Psoas muscle (tissue), 8 donors: ENCODE data around the gene FLAD1. TPM values are rescaled to one million over a fixed set of nuclear protein-coding genes. Genes with fewer than 3 reads are reported as not detected.
A peak's percentile ranks its signal among the peaks of the same experiment; 100 is the strongest.

Experiments used
- ATAC-seq, 4 donors: fragments of 200-7000 bp; cut with Tn5 transposase; one replicate each; pipeline ENCODE4 v1.9.1; 2020; ENCODE audit warnings: moderate library complexity in 3 of 4, mild to moderate bottlenecking in 2 of 4
- DNase-seq, 2 donors: peaks; one replicate each; pipeline ENCODE4 v3.0.0-alpha.2; 2020
- H3K27ac ChIP-seq: fragments of 200-600 bp; one replicate; pipeline ENCODE4 v1.8.0; 2022
- H3K27me3 ChIP-seq, 3 donors: fragments of 200-600 bp in 1 of 3; one replicate each; pipeline versions ENCODE4 v1.6.1 to v1.8.0; 2013 to 2022; ENCODE audit warnings: low read length in 2 of 3, mild to moderate bottlenecking in 2 of 3, moderate library complexity in 1 of 3; ENCODE audit not compliant: insufficient read depth in 3 of 3
- H3K36me3 ChIP-seq, 2 donors: fragments of 200-600 bp in 1 of 2; one replicate each; pipeline versions ENCODE4 v1.6.1 to v1.8.0; 2013 to 2022; ENCODE audit warnings: low read depth in 1 of 2, mild to moderate bottlenecking in 1 of 2, moderate library complexity in 1 of 2; ENCODE audit not compliant: insufficient read depth in 1 of 2
- H3K4me1 ChIP-seq: fragments of 200-600 bp; one replicate; pipeline ENCODE4 v1.8.0; 2022
- H3K4me3 ChIP-seq: fragments of 200-600 bp; one replicate; pipeline ENCODE4 v1.8.0; 2022; ENCODE audit warnings: mild to moderate bottlenecking
- H3K9me3 ChIP-seq: fragments of 200-600 bp; one replicate; pipeline ENCODE4 v1.8.0; 2022
- CTCF ChIP-seq: fragments of 200-600 bp; IDR thresholded peaks from one replicate; pipeline ENCODE4 v1.8.0; 2022; ENCODE audit warnings: antibody characterized with exemption
- WGBS, 3 donors: extraction: QIAGEN DNeasy Blood & Tissue Kit; methylation state at CpG; one replicate each; pipeline versions ENCODE4 v1.1.6 to v1.1.7; 2013; 5-methylcytosine and 5-hydroxymethylcytosine counted together
- intact Hi-C, 2 donors: fragments of 100-400 bp; cut with DNase I; formaldehyde crosslinking; loops; one replicate each; pipeline versions ENCODE4 v1.11.0 to v1.14.2; 2022
- polyA plus RNA-seq, 3 donors: library from polyadenylated mRNA; stranded (reverse); fragments of 200-250 nt; gene quantifications; one replicate each; pipeline ENCODE4 v1.2.3, GENCODE V29; 2013
- total RNA-seq, 4 donors: library from RNA; stranded (reverse); fragmentation: NEBNext Ultra II Directional in 2 of 4; extraction: Animal tissue kit (Norgen Biotek cat#: 25700) in 2 of 4; gene quantifications; one replicate each; pipeline versions ENCODE4 v1.2.1 to v1.2.4, GENCODE V29; 2021 to 2023
- donor health status: healthy with polysubstance abuse.
- donor health status: DM: no; HTN: no; CAD: no; lungs with moderate emphysema.
- donor health status: Bipolar disorder and iron deficiency.
- donor health status: healthy.
- donor health status: DM: yes; HTN: yes; CAD: no.
- donor health status: DM: no; HTN: no; CAD: no.
- donor health status: DM: no; HTN: no; CAD: no.
- donor health status: DM: yes; HTN: yes; CAD: no.

FLAD1 gene
- total and polyA plus RNA-seq, 7 donors: 24.5 to 52.7 (median 34.9) TPM

- intact Hi-C loops: loop anchor here in 1 of 2 donors (2.0 kb wide), 1 partner anchor 37 kb away; no protein-coding TSS in a partner anchor
- peak in 3 of 4 donors; percentile 15 to 27 (median 18) for ATAC-seq
- no peaks in the 10 kb centered on the region for H3K27me3 ChIP-seq
- no peak for TF ChIP-seq CTCF
- H3K4me1 ChIP-seq: peaks cover 70% of the 10 kb centered on the region
- peak overlapping the region; percentile 62 for H3K4me3 ChIP-seq
- WGBS, 3 donors: 27 to 45% (median 33%) methylated on average over 15 to 16 of the region's 16 CpGs
- H3K9me3 ChIP-seq: no peaks in the 10 kb centered on the region
- DNase-seq: no peak
- peak overlapping the region; percentile 94 for H3K27ac ChIP-seq
- H3K36me3 ChIP-seq: no peaks in the 10 kb centered on the region
Measured at GRCh38 chr1:155008015-155008941, 25.1 kb downstream of the FLAD1 start.

GRCh38 chr1:155009221-155009711 is 26.1 kb downstream of the FLAD1 start:
- Histone ChIP-seq H3K36me3 (peaks cover 0 to 5% of the 10 kb centered on the region in 2 donors), H3K4me3 (peak overlapping the region; percentile 62), H3K9me3 (no peaks in the 10 kb centered on the region), H3K4me1 (peaks cover 69% of the 10 kb centered on the region), H3K27me3 (no peaks in the 10 kb centered on the region), H3K27ac (peak overlapping the region; percentile 94)
- WGBS, 3 donors: 31 to 49% (median 39%) methylated on average over 9 to 12 of the region's 12 CpGs
- DNase-seq: peak in 1 of 2 donors; percentile 79
- intact Hi-C loops: loop anchor here in 1 of 2 donors (2.0 kb wide), 1 partner anchor 36 kb away; no protein-coding TSS in a partner anchor
- no peak for TF ChIP-seq CTCF
- ATAC-seq: peak in 1 of 4 donors; percentile 13

DNA sequence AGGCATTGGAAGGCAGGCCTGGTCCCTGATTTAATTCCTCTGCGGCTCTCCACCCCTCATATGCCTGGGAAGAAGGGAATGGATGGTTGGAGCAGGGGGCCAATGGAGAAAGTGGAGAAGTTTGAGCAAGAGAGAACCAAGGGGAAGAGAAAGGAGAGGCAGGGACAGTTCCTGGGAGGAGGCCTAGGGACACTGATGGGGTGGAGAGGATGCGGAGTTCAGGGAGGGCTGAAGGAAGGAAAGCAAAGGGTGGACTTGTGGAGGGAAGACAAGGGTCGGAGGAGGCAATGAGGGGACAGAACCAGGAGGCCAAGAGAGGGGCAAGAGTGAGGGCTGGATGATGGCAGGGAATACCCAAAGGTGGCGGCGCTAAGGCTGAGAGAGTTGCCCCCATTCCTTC is 26.6 kb downstream of the FLAD1 start:
- Histone ChIP-seq H3K27ac (peak overlapping the region; percentile 94), H3K36me3 (peaks cover 0 to 10% of the 10 kb centered on the region in 2 donors), H3K27me3 (no peaks in the 10 kb centered on the region), H3K4me1 (peaks cover 64% of the 10 kb centered on the region), H3K9me3 (no peaks in the 10 kb centered on the region), H3K4me3 (peak overlapping the region; percentile 62)
- ATAC-seq: no peak
- no peak for DNase-seq
- WGBS, 3 donors: 88 to 95% (median 90%) methylated on average over 5 of the region's 5 CpGs
- intact Hi-C loops: loop anchor here (2.0 to 5.0 kb wide), 2 partner anchors 35 to 37 kb away; partner anchors contain the start of genes CKS1B (in 1 of the 2) and SHC1 (in 1 of the 2)
- TF ChIP-seq CTCF: no peak

GRCh38 chr1:155010211-155010918 is 27.2 kb downstream of the FLAD1 start:
- no peak for TF ChIP-seq CTCF
- Histone ChIP-seq H3K4me3 (peak overlapping the region; percentile 62), H3K36me3 (peaks cover 0 to 16% of the 10 kb centered on the region in 2 donors), H3K27ac (peak overlapping the region; percentile 94), H3K27me3 (no peaks in the 10 kb centered on the region), H3K9me3 (no peaks in the 10 kb centered on the region), H3K4me1 (peaks cover 58% of the 10 kb centered on the region)
- WGBS, 3 donors: 52 to 74% (median 64%) methylated on average over 10 to 11 of the region's 11 CpGs
- intact Hi-C loops: loop anchor here in 1 of 2 donors (5.0 kb wide), 1 partner anchor 38 kb away; the partner anchor contains the start of genes CKS1B and SHC1
- no peak for DNase-seq
- ATAC-seq: no peak
